Measurements from ENCODE around the gene DNAH17. TPM values are rescaled to one million over a fixed set of nuclear protein-coding genes. Genes with fewer than 3 reads are reported as not detected.

Gene DNAH17
- total and polyA plus RNA-seq, 2 of the 13 experiments (the other 11 are each of a cell fraction or from before 2014, with no cell fraction given), result 0.86 to 1.6 TPM

GRCh38 chr17:78550464-78550863 is 26.7 kb downstream of the DNAH17 start (continued):
- TF ChIP-seq ZNF609 (CRISPR knock-in tag; IDR thresholded peaks at IDR 0.05; ENCODE audit: borderline replicate concordance) (no peak), POGZ (CRISPR knock-in tag; IDR thresholded peaks at IDR 0.05) (no peak), ZNF746 (CRISPR knock-in tag; IDR thresholded peaks at IDR 0.05) (no peak), ZKSCAN5 (CRISPR knock-in tag; IDR thresholded peaks at IDR 0.05) (no peak), ZBTB43 (CRISPR knock-in tag; conservative IDR thresholded peaks at IDR 0.05) (no peak)

- DNase-seq (ENCODE audit: low spot score) (no peak), ATAC-seq (no peak), FAIRE-seq (no peak)
- ChIA-PET POLR2A (no interaction called here), CTCF (ENCODE audit: low intra/inter-chr PET ratio, low total read pairs) (no interaction called here)
- Histone ChIP-seq H3K4me3 (replicated peaks in 1 of 3; ENCODE audit: insufficient read depth in 1 of 3, low read depth in 2 of 3, low read length in 3 of 3) (no peak overlapping the region), H2AFZ (ENCODE audit: low read length) (no peak overlapping the region), H3K9me3 (ENCODE audit: low read length) (no peaks in the 10 kb centered on the region), H4K20me1 (ENCODE audit: insufficient read depth, low read length) (no peaks in the 10 kb centered on the region), H3K36me3 (replicated peaks in 1 of 2; ENCODE audit: control insufficient read depth in 1 of 2, insufficient read depth in 2 of 2, low read length in 2 of 2) (no peaks in the 10 kb centered on the region), H3K27me3 (ENCODE audit: control insufficient read depth in 1 of 2, insufficient read depth in 2 of 2, low read length in 2 of 2) (no peaks in the 10 kb centered on the region), H3K9ac (ENCODE audit: insufficient read depth, low read depth, low read length) (no peak overlapping the region), H3K27ac (ENCODE audit: extremely low read length, insufficient read depth, low read length) (no peak overlapping the region), H3K4me2 (ENCODE audit: low read depth, low read length) (no peak overlapping the region), H3K79me2 (ENCODE audit: insufficient read depth, low read length) (no peaks in the 10 kb centered on the region), H3K4me1 (ENCODE audit: insufficient read depth, low read length) (no peaks in the 10 kb centered on the region)
- no TSS peak for BruUV-seq (replicated peaks)
- no peak for TF ChIP-seq PITX1 (CRISPR knock-in tag; IDR thresholded peaks at IDR 0.05)
- no peak for TF ChIP-seq ZNF570 (CRISPR knock-in tag; IDR thresholded peaks at IDR 0.05; ENCODE audit: borderline replicate concordance)
- no peak for TF ChIP-seq ZNF18 (CRISPR knock-in tag; IDR thresholded peaks at IDR 0.05; ENCODE audit: insufficient replicate concordance)
- TF ChIP-seq PCBP1 (IDR thresholded peaks at IDR 0.05; ENCODE audit: borderline replicate concordance, low read depth, low read length), result no peak
- no peak for TF ChIP-seq FOXP1 (IDR thresholded peaks at IDR 0.05)
- no peak for TF ChIP-seq FOXP1 (CRISPR knock-in tag; IDR thresholded peaks at IDR 0.05)
- TF ChIP-seq ZNF34 (CRISPR knock-in tag; IDR thresholded peaks at IDR 0.05; ENCODE audit: borderline replicate concordance), result no peak
- no peak for TF ChIP-seq ATF4 (CRISPR knock-in tag; IDR thresholded peaks at IDR 0.05)
- TF ChIP-seq ELK4 (CRISPR knock-in tag; IDR thresholded peaks at IDR 0.05; ENCODE audit: borderline replicate concordance), result no peak
- 70% methylated on average over 5 of the region's 5 CpGs for WGBS (ENCODE audit: low lambda C conversion rate)
- intact Hi-C loops (cut with micrococcal nuclease; ENCODE audit: unreplicated experiment) (no loop called here), in situ Hi-C loops (cut with HindIII; ENCODE audit: extremely low pct_ligation_motif_present, low pct_unique_long_range_greater_than_20kb) (no loop called here)
Measured at GRCh38 chr17:78548725-78549124, 28.5 kb downstream of the DNAH17 start.

Measured in HepG2 (cell line).